Left ventricle myocardium inferior (tissue), 1 donor: ENCODE data around the gene TMEM94. TPM values are rescaled to one million over a fixed set of nuclear protein-coding genes. Genes with fewer than 3 reads are reported as not detected.
"Not testable (repeated sequence)": the region's sequence is repeated elsewhere in the genome, so short reads cannot be mapped to it uniquely, and the experiment has no call there.

Experiments
- DNase-seq: peaks from one replicate; pipeline ENCODE4 v3.0.0-alpha.2; 2020
- H3K27ac ChIP-seq: fragments of 200-600 bp; replicated peaks from 2 replicates; pipeline ENCODE4 v1.8.0; 2021
- H3K27me3 ChIP-seq: fragments of 200-600 bp; 2 replicates; pipeline ENCODE4 v1.8.0; 2021; ENCODE audit warnings: low read depth
- H3K36me3 ChIP-seq: fragments of 200-600 bp; 2 replicates; pipeline ENCODE4 v1.8.0; 2021
- H3K4me1 ChIP-seq: fragments of 200-600 bp; 2 replicates; pipeline ENCODE4 v1.8.0; 2021
- H3K4me3 ChIP-seq: fragments of 200-600 bp; 2 replicates; pipeline ENCODE4 v1.8.0; 2021; ENCODE audit warnings: mild to moderate bottlenecking, moderate library complexity
- H3K9me3 ChIP-seq: fragments of 200-600 bp; replicated peaks from 2 replicates; pipeline ENCODE4 v1.8.0; 2021
- CTCF ChIP-seq: fragments of 200-600 bp; IDR thresholded peaks from 2 replicates; pipeline ENCODE4 v1.8.0; 2021; ENCODE audit warnings: antibody characterized with exemption, mild to moderate bottlenecking, borderline replicate concordance
- intact Hi-C: fragments of 100-400 bp; cut with micrococcal nuclease; formaldehyde crosslinking; loops from one replicate; pipeline ENCODE4 v1.11.0; 2022
- total RNA-seq: library from RNA; stranded (reverse); fragmentation: NEBNext Ultra II Directional; extraction: Animal tissue kit (Norgen Biotek cat#: 25700); gene quantifications from one replicate; pipeline ENCODE4 v1.2.1, GENCODE V29; 2021
- donor health status: DM: no; HTN: yes; CAD: no; lungs with severe emphysema.

The TMEM94 gene
- total RNA-seq, 1 donor from 2014 or later, result 38.8 TPM

GRCh38 chr17:75442168-75443103 is 14.0 kb upstream of the TMEM94 start:
- no peaks in the 10 kb centered on the region for H3K36me3 ChIP-seq
- TF ChIP-seq CTCF, result no peak
- H3K4me3 ChIP-seq, result no peak overlapping the region
- H3K4me1 ChIP-seq, result peaks cover 53% of the 10 kb centered on the region
- intact Hi-C loops, result no loop called here
- H3K9me3 ChIP-seq, result no peaks in the 10 kb centered on the region
- DNase-seq, result no peak
- peak overlapping the region; percentile 80 for H3K27ac ChIP-seq
- no peaks in the 10 kb centered on the region for H3K27me3 ChIP-seq

GRCh38 chr17:75445296-75445695 is 11.1 kb upstream of the TMEM94 start:
- Histone ChIP-seq H3K9me3 (no peaks in the 10 kb centered on the region), H3K27ac (peak overlapping the region; percentile 85)
- intact Hi-C loops, result no loop called here

GRCh38 chr17:75445896-75446295 is 10.5 kb upstream of the TMEM94 start:
- H3K27ac ChIP-seq, intact Hi-C loops: not testable (repeated sequence)

More at GRCh38 chr17:75445296-75445695, 11.1 kb upstream of the TMEM94 start:
- peaks cover 49% of the 10 kb centered on the region for H3K4me1 ChIP-seq
- TF ChIP-seq CTCF, result no peak
- no peaks in the 10 kb centered on the region for H3K36me3 ChIP-seq
- H3K4me3 ChIP-seq, result no peak overlapping the region
- no peaks in the 10 kb centered on the region for H3K27me3 ChIP-seq
- no peak for DNase-seq

GRCh38 chr17:75447951-75448856 is 8.2 kb upstream of the TMEM94 start:
- no peak for TF ChIP-seq CTCF
- peaks cover 22% of the 10 kb centered on the region for H3K4me1 ChIP-seq
- H3K4me3 ChIP-seq, result no peak overlapping the region
- no peak for DNase-seq
- intact Hi-C loops, result no loop called here
- no peaks in the 10 kb centered on the region for H3K36me3 ChIP-seq
- H3K9me3 ChIP-seq, result no peaks in the 10 kb centered on the region
- H3K27ac ChIP-seq, result no peak overlapping the region
- no peaks in the 10 kb centered on the region for H3K27me3 ChIP-seq

More at GRCh38 chr17:75445896-75446295, 10.5 kb upstream of the TMEM94 start:
- DNase-seq, H3K27me3 ChIP-seq, H3K9me3 ChIP-seq, H3K4me3 ChIP-seq, H3K36me3 ChIP-seq: not testable (repeated sequence)
- H3K4me1 ChIP-seq, result peaks cover 43% of the 10 kb centered on the region

- no peaks in the 10 kb centered on the region for H3K9me3 ChIP-seq
- TF ChIP-seq CTCF, result no peak
- H3K36me3 ChIP-seq, result no peaks in the 10 kb centered on the region
- DNase-seq, result no peak
- H3K4me1 ChIP-seq, result peaks cover 3% of the 10 kb centered on the region
- H3K27ac ChIP-seq, result no peak overlapping the region
- intact Hi-C loops, result no loop called here
- H3K27me3 ChIP-seq, result no peaks in the 10 kb centered on the region
- no peak overlapping the region for H3K4me3 ChIP-seq
Observed at GRCh38 chr17:75450270-75450669, 6.2 kb upstream of the TMEM94 start.
